Keratinocyte (primary cell): ENCODE data around the gene ARHGAP5. TPM values are rescaled to one million over a fixed set of nuclear protein-coding genes. Genes with fewer than 3 reads are reported as not detected.

Experiments
- DNase-seq: peaks from one replicate; pipeline ENCODE4 v3.0.0-alpha.2; 2011; ENCODE audit warnings: low read depth, missing footprints, low spot score
- FAIRE-seq: peaks from 2 replicates; lab custom pipeline; 2011; peaks lifted over from hg19 to GRCh38; lab: Jason Lieb, UNC
- H2AFZ ChIP-seq: 2 replicates; pipeline ENCODE4 v1.6.0; 2012; ENCODE audit warnings: low read length, control low read depth, inconsistent platforms; ENCODE audit not compliant: control insufficient read depth
- H3K27ac ChIP-seq: 2 replicates; pipeline ENCODE4 v1.5.1; 2011; ENCODE audit warnings: low read length; ENCODE audit not compliant: control insufficient read depth, insufficient read depth
- H3K27me3 ChIP-seq: 3 replicates; pipeline ENCODE4 v1.6.0; 2011; ENCODE audit warnings: low read length; ENCODE audit not compliant: control insufficient read depth, insufficient read depth; ENCODE audit errors: extremely low read depth
- H3K36me3 ChIP-seq, 2 experiments: 2 replicates in 1 of 2; 3 replicates in 1 of 2; pipeline ENCODE4 v1.5.1; 2011; ENCODE audit warnings: low read length in 2 of 2, mild to moderate bottlenecking in 1 of 2; ENCODE audit not compliant: control insufficient read depth in 2 of 2, insufficient read depth in 2 of 2; ENCODE audit errors: extremely low read depth in 1 of 2
- H3K4me1 ChIP-seq: 3 replicates; pipeline ENCODE4 v1.5.1; 2011; ENCODE audit warnings: low read length; ENCODE audit not compliant: control insufficient read depth, insufficient read depth; ENCODE audit errors: extremely low read depth
- H3K4me2 ChIP-seq: 3 replicates; pipeline ENCODE4 v1.6.0; 2011; ENCODE audit warnings: low read depth, low read length; ENCODE audit not compliant: control insufficient read depth, insufficient read depth; ENCODE audit errors: extremely low read depth
- H3K4me3 ChIP-seq, 3 experiments: fragments of 200-600 bp in 1 of 3; sonication (generic) in 1 of 3; 2 replicates in 2 of 3; 3 replicates in 1 of 3; pipeline ENCODE4 v1.5.1; 2011 to 2016; ENCODE audit warnings: low read length in 3 of 3, mild to moderate bottlenecking in 3 of 3, control low read depth in 2 of 3, inconsistent platforms in 1 of 3, low read depth in 1 of 3, mixed read lengths in 1 of 3, mixed run types in 1 of 3, moderate library complexity in 1 of 3; ENCODE audit not compliant: control insufficient read depth in 2 of 3, insufficient read depth in 2 of 3; ENCODE audit errors: extremely low read depth in 1 of 3
- H3K79me2 ChIP-seq: 2 replicates; pipeline ENCODE4 v1.6.0; 2012; ENCODE audit warnings: low read length; ENCODE audit not compliant: control insufficient read depth, insufficient read depth
- H3K9ac ChIP-seq: 3 replicates; pipeline ENCODE4 v1.6.0; 2011; ENCODE audit warnings: low read length; ENCODE audit not compliant: control insufficient read depth, insufficient read depth; ENCODE audit errors: extremely low read depth
- H3K9me1 ChIP-seq: 3 replicates; pipeline ENCODE4 v1.6.0; 2011; ENCODE audit warnings: low read length; ENCODE audit not compliant: control insufficient read depth, insufficient read depth; ENCODE audit errors: extremely low read depth
- H3K9me3 ChIP-seq: 2 replicates; pipeline ENCODE4 v1.5.1; 2012; ENCODE audit warnings: low read depth, low read length; ENCODE audit not compliant: control insufficient read depth
- H4K20me1 ChIP-seq: 3 replicates; pipeline ENCODE4 v1.6.0; 2011; ENCODE audit warnings: low read length; ENCODE audit not compliant: control insufficient read depth, insufficient read depth; ENCODE audit errors: extremely low read depth
- EZH2 ChIP-seq: IDR thresholded peaks from one replicate; pipeline ENCODE4 v1.6.1; 2012; ENCODE audit warnings: inconsistent platforms, mild to moderate bottlenecking, low read length, moderate library complexity
- dilution Hi-C: fragments of 300-500 bp; cut with MboI; formaldehyde crosslinking; loops from one replicate; pipeline ENCODE4 v1.7.0; 2020; ENCODE audit warnings: low sequenced_read_pairs; ENCODE audit not compliant: extremely low pct_ligation_motif_present
- polyA plus RNA-seq, 5 experiments: library from polyadenylated mRNA; depleted of rRNA in 3 of 5; stranded (reverse) in 3 of 5; stranded (forward) in 1 of 5; unstranded in 1 of 5; fragments of >200 nt; gene quantifications; 1 replicate in 1 of 5; 2 replicates in 3 of 5; 3 replicates in 1 of 5; pipeline versions ENCODE4 v1.2.1 to v1.2.3, GENCODE V29; 2011 to 2012; ENCODE audit warnings: missing spikeins in 2 of 5, low read depth in 1 of 5, low replicate concordance in 1 of 5
- TF ChIP-seq, protein P1 (sequence below), 3 experiments: IDR thresholded peaks in 1 of 3; conservative IDR thresholded peaks in 1 of 3; optimal IDR thresholded peaks in 1 of 3; 2 replicates in 2 of 3; 3 replicates in 1 of 3; pipeline versions ENCODE3 to v1.5.1; 2011; ENCODE audit warnings: low read length in 3 of 3, mild to moderate bottlenecking in 3 of 3, moderate library complexity in 2 of 3, control low read depth in 1 of 3, inconsistent platforms in 1 of 3; ENCODE audit not compliant: insufficient read depth in 2 of 3; ENCODE audit errors: extremely low read depth in 1 of 3

The ARHGAP5 gene
- polyA plus RNA-seq, 1 donor (not counting 4 experiments of a cell fraction or from before 2014, with no cell fraction given) = 43.1 TPM

- H3K4me2 ChIP-seq = no peak overlapping the region
- dilution Hi-C loops = no loop called here
Observed at GRCh38 chr14:32044454-32044853, 32.6 kb upstream of the ARHGAP5 start.

GRCh38 chr14:32047791-32048190 lies 29.3 kb upstream of the ARHGAP5 start:
- H3K79me2 ChIP-seq = no peaks in the 10 kb centered on the region
- H3K27ac ChIP-seq = no peak overlapping the region
- no peak for FAIRE-seq
- no peaks in the 10 kb centered on the region for H3K36me3 ChIP-seq
- dilution Hi-C loops = no loop called here
- no peaks in the 10 kb centered on the region for H3K9me1 ChIP-seq
- no peak overlapping the region for H3K4me3 ChIP-seq
- no peaks in the 10 kb centered on the region for H3K27me3 ChIP-seq
- no peak overlapping the region for H2AFZ ChIP-seq
- TF ChIP-seq, protein P1, sequence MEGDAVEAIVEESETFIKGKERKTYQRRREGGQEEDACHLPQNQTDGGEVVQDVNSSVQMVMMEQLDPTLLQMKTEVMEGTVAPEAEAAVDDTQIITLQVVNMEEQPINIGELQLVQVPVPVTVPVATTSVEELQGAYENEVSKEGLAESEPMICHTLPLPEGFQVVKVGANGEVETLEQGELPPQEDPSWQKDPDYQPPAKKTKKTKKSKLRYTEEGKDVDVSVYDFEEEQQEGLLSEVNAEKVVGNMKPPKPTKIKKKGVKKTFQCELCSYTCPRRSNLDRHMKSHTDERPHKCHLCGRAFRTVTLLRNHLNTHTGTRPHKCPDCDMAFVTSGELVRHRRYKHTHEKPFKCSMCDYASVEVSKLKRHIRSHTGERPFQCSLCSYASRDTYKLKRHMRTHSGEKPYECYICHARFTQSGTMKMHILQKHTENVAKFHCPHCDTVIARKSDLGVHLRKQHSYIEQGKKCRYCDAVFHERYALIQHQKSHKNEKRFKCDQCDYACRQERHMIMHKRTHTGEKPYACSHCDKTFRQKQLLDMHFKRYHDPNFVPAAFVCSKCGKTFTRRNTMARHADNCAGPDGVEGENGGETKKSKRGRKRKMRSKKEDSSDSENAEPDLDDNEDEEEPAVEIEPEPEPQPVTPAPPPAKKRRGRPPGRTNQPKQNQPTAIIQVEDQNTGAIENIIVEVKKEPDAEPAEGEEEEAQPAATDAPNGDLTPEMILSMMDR (optimal IDR thresholded peaks at IDR 0.05 in 1 of 3, IDR thresholded peaks at IDR 0.05 in 1 of 3, conservative IDR thresholded peaks at IDR 0.05 in 1 of 3; ENCODE audit: extremely low read depth in 1 of 3, insufficient read depth in 2 of 3, low read length in 3 of 3) = no peak
- TF ChIP-seq EZH2 = no peak
- H3K4me1 ChIP-seq = no peaks in the 10 kb centered on the region
- no peak overlapping the region for H3K4me2 ChIP-seq
- no peak overlapping the region for H3K9ac ChIP-seq
- no peak for DNase-seq
- H4K20me1 ChIP-seq = no peaks in the 10 kb centered on the region
- no peaks in the 10 kb centered on the region for H3K9me3 ChIP-seq

More at GRCh38 chr14:32044454-32044853, 32.6 kb upstream of the ARHGAP5 start:
- no peaks in the 10 kb centered on the region for H3K9me1 ChIP-seq
- no peak overlapping the region for H3K4me3 ChIP-seq
- no peaks in the 10 kb centered on the region for H3K4me1 ChIP-seq
- H3K79me2 ChIP-seq = no peaks in the 10 kb centered on the region
- DNase-seq (no peak), FAIRE-seq (no peak)
- no peak overlapping the region for H2AFZ ChIP-seq
- H3K9ac ChIP-seq = no peak overlapping the region
- no peaks in the 10 kb centered on the region for H3K36me3 ChIP-seq
- no peak overlapping the region for H3K27ac ChIP-seq
- no peaks in the 10 kb centered on the region for H4K20me1 ChIP-seq
- H3K27me3 ChIP-seq = no peaks in the 10 kb centered on the region
- TF ChIP-seq, protein P1 (optimal IDR thresholded peaks at IDR 0.05 in 1 of 3, IDR thresholded peaks at IDR 0.05 in 1 of 3, conservative IDR thresholded peaks at IDR 0.05 in 1 of 3; ENCODE audit: extremely low read depth in 1 of 3, insufficient read depth in 2 of 3, low read length in 3 of 3) = no peak
- TF ChIP-seq EZH2 = no peak
- no peaks in the 10 kb centered on the region for H3K9me3 ChIP-seq
